H9 (cell line): Measurements from ENCODE around the gene CYP2W1. TPM values are rescaled to one million over a fixed set of nuclear protein-coding genes. Genes with fewer than 3 reads are reported as not detected.

Source experiments
- DNase-seq: peaks from one replicate; pipeline ENCODE4 v3.0.0-alpha.2; 2017
- H2AFZ ChIP-seq: one replicate; pipeline ENCODE4 v1.6.1; 2013; ENCODE audit warnings: mild to moderate bottlenecking, low read length, control low read depth, moderate library complexity
- H2AK5ac ChIP-seq: 2 replicates; pipeline ENCODE4 v1.6.1; 2013; ENCODE audit warnings: low read length, control low read depth, mixed read lengths; ENCODE audit not compliant: insufficient read length
- H2BK120ac ChIP-seq: one replicate; pipeline ENCODE4 v1.6.1; 2013; ENCODE audit warnings: low read depth, mild to moderate bottlenecking, low read length, control low read depth, inconsistent platforms; ENCODE audit not compliant: poor library complexity, severe bottlenecking
- H2BK12ac ChIP-seq: 2 replicates; pipeline ENCODE4 v1.6.1; 2013; ENCODE audit warnings: low read length, control low read depth, mixed read lengths, low read depth; ENCODE audit not compliant: insufficient read length
- H2BK15ac ChIP-seq: 2 replicates; pipeline ENCODE4 v1.6.1; 2013; ENCODE audit warnings: low read depth, low read length, control low read depth
- H2BK20ac ChIP-seq: one replicate; pipeline ENCODE4 v1.6.1; 2013; ENCODE audit warnings: low read depth, mild to moderate bottlenecking, low read length, control low read depth, inconsistent platforms; ENCODE audit not compliant: poor library complexity, severe bottlenecking
- H2BK5ac ChIP-seq: 2 replicates; pipeline ENCODE4 v1.6.1; 2013; ENCODE audit warnings: low read length, control low read depth, mixed read lengths; ENCODE audit not compliant: insufficient read length
- H3K14ac ChIP-seq: 2 replicates; pipeline ENCODE4 v1.6.1; 2013; ENCODE audit warnings: low read length, control low read depth; ENCODE audit not compliant: insufficient read depth
- H3K18ac ChIP-seq: 2 replicates; pipeline ENCODE4 v1.6.1; 2013; ENCODE audit warnings: low read depth, mild to moderate bottlenecking, mixed read lengths, low read length, control low read depth; ENCODE audit not compliant: insufficient read length
- H3K23ac ChIP-seq: 2 replicates; pipeline ENCODE4 v1.6.1; 2013; ENCODE audit warnings: low read length, control low read depth, mixed read lengths, low read depth; ENCODE audit not compliant: insufficient read length
- H3K23me2 ChIP-seq: 2 replicates; pipeline ENCODE4 v1.6.1; 2013; ENCODE audit warnings: low read depth, mild to moderate bottlenecking, mixed read lengths, low read length, control low read depth; ENCODE audit not compliant: insufficient read length, poor library complexity, severe bottlenecking
- H3K27ac ChIP-seq: 2 replicates; pipeline ENCODE4 v1.5.1; 2013; ENCODE audit warnings: low read length, control low read depth, mixed read lengths, low read depth; ENCODE audit not compliant: insufficient read length
- H3K27me3 ChIP-seq: 2 replicates; pipeline ENCODE4 v1.6.1; 2013; ENCODE audit warnings: low read length, control low read depth, inconsistent platforms; ENCODE audit not compliant: insufficient read depth
- H3K4ac ChIP-seq: 2 replicates; pipeline ENCODE4 v1.6.1; 2013; ENCODE audit warnings: low read depth, mild to moderate bottlenecking, control low read depth, inconsistent platforms, low read length, moderate library complexity
- H3K4me1 ChIP-seq: 2 replicates; pipeline ENCODE4 v1.6.1; 2013; ENCODE audit warnings: low read length, control low read depth, inconsistent platforms; ENCODE audit not compliant: insufficient read depth
- H3K4me2 ChIP-seq: 2 replicates; pipeline ENCODE4 v1.6.1; 2013; ENCODE audit warnings: low read length, control low read depth, mixed read lengths; ENCODE audit not compliant: insufficient read length, insufficient read depth
- H3K56ac ChIP-seq: 2 replicates; pipeline ENCODE4 v1.6.1; 2013; ENCODE audit warnings: low read depth, mild to moderate bottlenecking, mixed read lengths, low read length, control low read depth; ENCODE audit not compliant: insufficient read length
- H3K79me1 ChIP-seq: 2 replicates; pipeline ENCODE4 v1.6.1; 2013; ENCODE audit warnings: low read depth, mild to moderate bottlenecking, moderate library complexity, low read length, control low read depth, inconsistent platforms; ENCODE audit not compliant: insufficient read depth, poor library complexity, severe bottlenecking
- H3K79me2 ChIP-seq: 2 replicates; pipeline ENCODE4 v1.6.1; 2013; ENCODE audit warnings: low read length, control low read depth, inconsistent platforms; ENCODE audit not compliant: insufficient read depth
- H3K9ac ChIP-seq: 2 replicates; pipeline ENCODE4 v1.6.1; 2013; ENCODE audit warnings: low read length, control low read depth, mixed read lengths; ENCODE audit not compliant: insufficient read length; ENCODE audit errors: extremely low read depth
- H3K9me3 ChIP-seq: one replicate; pipeline ENCODE4 v1.6.1; 2013; ENCODE audit warnings: low read depth, low read length, inconsistent platforms; ENCODE audit not compliant: control insufficient read depth
- H3T11ph ChIP-seq: one replicate; pipeline ENCODE4 v1.6.1; 2013; ENCODE audit warnings: mild to moderate bottlenecking, low read length, control low read depth, inconsistent platforms
- H4K20me1 ChIP-seq: one replicate; pipeline ENCODE4 v1.6.1; 2013; ENCODE audit not compliant: control insufficient read depth, insufficient read length, insufficient read depth
- H4K5ac ChIP-seq: 2 replicates; pipeline ENCODE4 v1.6.1; 2013; ENCODE audit warnings: low read depth, mild to moderate bottlenecking, mixed read lengths, low read length, control low read depth; ENCODE audit not compliant: insufficient read length
- H4K8ac ChIP-seq: replicated peaks from 2 replicates; pipeline ENCODE4 v1.6.1; 2013; ENCODE audit warnings: low read length, control low read depth, mixed read lengths, low read depth; ENCODE audit not compliant: insufficient read length
- H4K91ac ChIP-seq: 2 replicates; pipeline ENCODE4 v1.6.1; 2013; ENCODE audit warnings: low read depth, mild to moderate bottlenecking, moderate library complexity, mixed read lengths, low read length, control low read depth; ENCODE audit not compliant: insufficient read length
- H3K27ac Mint-ChIP-seq, 3 experiments: 2 replicates in 2 of 3; 3 replicates in 1 of 3; pipeline ENCODE4 v1.8.0; 2020 to 2021; ENCODE audit warnings: mixed read lengths in 3 of 3, mild to moderate bottlenecking in 1 of 3, moderate library complexity in 1 of 3
- H3K27me3 Mint-ChIP-seq: 2 replicates; pipeline ENCODE4 v1.8.0; 2021; ENCODE audit warnings: low read depth, mild to moderate bottlenecking, moderate library complexity, mixed read lengths
- H3K36me3 Mint-ChIP-seq, 3 experiments: 2 replicates in 2 of 3; 3 replicates in 1 of 3; pipeline ENCODE4 v1.8.0; 2020 to 2021; ENCODE audit warnings: low read depth in 3 of 3, mixed read lengths in 3 of 3; ENCODE audit not compliant: insufficient read depth in 1 of 3
- H3K4me1 Mint-ChIP-seq, 2 experiments: 2 replicates each; pipeline ENCODE4 v1.8.0; 2020; ENCODE audit warnings: mixed read lengths in 2 of 2
- H3K4me3 Mint-ChIP-seq, 2 experiments: 2 replicates in 1 of 2; 3 replicates in 1 of 2; pipeline ENCODE4 v1.8.0; 2020 to 2021; ENCODE audit warnings: mild to moderate bottlenecking in 2 of 2, mixed read lengths in 2 of 2, moderate library complexity in 1 of 2
- H3K9me3 Mint-ChIP-seq, 2 experiments: 2 replicates in 1 of 2; 3 replicates in 1 of 2; pipeline ENCODE4 v1.8.0; 2020; ENCODE audit warnings: mild to moderate bottlenecking in 2 of 2, mixed read lengths in 2 of 2, moderate library complexity in 1 of 2
- WGBS: extraction: QIAGEN DNeasy Blood & Tissue Kit; methylation state at CpG from one replicate; pipeline ENCODE4 v1.1.7; 2013; ENCODE audit warnings: missing lambda C conversion rate, low lambda C conversion rate, mixed read lengths; ENCODE audit not compliant: insufficient read length; ENCODE audit errors: extremely low coverage; 5-methylcytosine and 5-hydroxymethylcytosine counted together
- total RNA-seq: library from RNA; stranded (reverse); gene quantifications from 2 replicates; pipeline ENCODE4 v1.2.1, GENCODE V29; 2021
- TF ChIP-seq, protein P1 (sequence below): fragments of 200-600 bp; sonication (generic); conservative IDR thresholded peaks from 3 replicates; pipeline ENCODE4 v1.8.0; 2021; ENCODE audit warnings: antibody characterized with exemption, mild to moderate bottlenecking

CYP2W1 gene
- total RNA-seq, 1 experiment from 2014 or later = not detected

DNA sequence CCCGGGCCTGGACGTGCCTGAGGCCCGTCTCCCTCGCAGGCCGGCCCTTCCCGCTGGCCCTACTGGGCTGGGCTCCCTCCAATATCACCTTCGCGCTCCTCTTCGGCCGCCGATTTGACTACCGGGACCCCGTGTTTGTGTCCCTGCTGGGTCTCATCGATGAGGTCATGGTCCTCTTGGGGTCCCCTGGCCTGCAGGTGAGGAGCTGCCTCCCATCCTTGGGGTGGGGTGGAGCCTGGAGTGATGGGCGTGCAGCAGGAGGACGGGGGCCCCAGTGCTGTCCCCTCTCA is 2.1 kb downstream of the CYP2W1 start:
- H3K4me1 Mint-ChIP-seq = peaks cover 2 to 3% of the 10 kb centered on the region in 2 experiments; a peak in 2 of 4 replicates
- H3K4me3 Mint-ChIP-seq = no peak overlapping the region
- H3K56ac ChIP-seq = no peak overlapping the region
- no peak overlapping the region; a peak in 1 of 7 replicates for H3K27ac Mint-ChIP-seq
- no peaks in the 10 kb centered on the region for H3K79me1 ChIP-seq
- no peak overlapping the region for H3K27ac ChIP-seq
- no CpG with 5 or more reads among the region's 16 CpGs for WGBS
- no peak overlapping the region for H2BK5ac ChIP-seq
- H3K36me3 Mint-ChIP-seq = no peaks in the 10 kb centered on the region
- H2AFZ ChIP-seq = no peak overlapping the region
- H2BK20ac ChIP-seq = no peak overlapping the region
- no peak overlapping the region for H4K8ac ChIP-seq
- H3K14ac ChIP-seq = no peak overlapping the region
- no peaks in the 10 kb centered on the region for H3K9me3 Mint-ChIP-seq
- H2BK120ac ChIP-seq = no peak overlapping the region
- no peak overlapping the region for H2BK15ac ChIP-seq
- H4K20me1 ChIP-seq = no peaks in the 10 kb centered on the region
- no peaks in the 10 kb centered on the region for H3K79me2 ChIP-seq
- no peaks in the 10 kb centered on the region for H3K9me3 ChIP-seq
- no peak overlapping the region for H2AK5ac ChIP-seq
- no peaks in the 10 kb centered on the region for H3K23me2 ChIP-seq
- no peak overlapping the region for H4K91ac ChIP-seq
- no peak overlapping the region for H3K9ac ChIP-seq
- no peak overlapping the region for H4K5ac ChIP-seq
- H3K27me3 Mint-ChIP-seq = peaks cover 3% of the 10 kb centered on the region; the same call in 1 of the 2 replicates
- no peaks in the 10 kb centered on the region for H3K4me1 ChIP-seq
- no peak overlapping the region for H3K23ac ChIP-seq
- H3K4me2 ChIP-seq = no peak overlapping the region
- DNase-seq = no peak
- TF ChIP-seq, protein P1, sequence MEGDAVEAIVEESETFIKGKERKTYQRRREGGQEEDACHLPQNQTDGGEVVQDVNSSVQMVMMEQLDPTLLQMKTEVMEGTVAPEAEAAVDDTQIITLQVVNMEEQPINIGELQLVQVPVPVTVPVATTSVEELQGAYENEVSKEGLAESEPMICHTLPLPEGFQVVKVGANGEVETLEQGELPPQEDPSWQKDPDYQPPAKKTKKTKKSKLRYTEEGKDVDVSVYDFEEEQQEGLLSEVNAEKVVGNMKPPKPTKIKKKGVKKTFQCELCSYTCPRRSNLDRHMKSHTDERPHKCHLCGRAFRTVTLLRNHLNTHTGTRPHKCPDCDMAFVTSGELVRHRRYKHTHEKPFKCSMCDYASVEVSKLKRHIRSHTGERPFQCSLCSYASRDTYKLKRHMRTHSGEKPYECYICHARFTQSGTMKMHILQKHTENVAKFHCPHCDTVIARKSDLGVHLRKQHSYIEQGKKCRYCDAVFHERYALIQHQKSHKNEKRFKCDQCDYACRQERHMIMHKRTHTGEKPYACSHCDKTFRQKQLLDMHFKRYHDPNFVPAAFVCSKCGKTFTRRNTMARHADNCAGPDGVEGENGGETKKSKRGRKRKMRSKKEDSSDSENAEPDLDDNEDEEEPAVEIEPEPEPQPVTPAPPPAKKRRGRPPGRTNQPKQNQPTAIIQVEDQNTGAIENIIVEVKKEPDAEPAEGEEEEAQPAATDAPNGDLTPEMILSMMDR = no peak
- no peaks in the 10 kb centered on the region for H3K27me3 ChIP-seq
- no peak overlapping the region for H3T11ph ChIP-seq
- no peak overlapping the region for H3K4ac ChIP-seq
- no peak overlapping the region for H3K18ac ChIP-seq
- no peak overlapping the region for H2BK12ac ChIP-seq
